PC-9 (cell line): ENCODE results near the gene CMTR1. TPM values are rescaled to one million over a fixed set of nuclear protein-coding genes. Genes with fewer than 3 reads are reported as not detected.

ENCODE experiments used
- BruUV-seq: library from RNA; stranded (reverse); fragments of 400-500 nt; replicated peaks from 2 replicates; lab custom pipeline; 2021; lab: Mats Ljungman, UMichigan
- CTCF ChIA-PET: fragments of 300-600 bp; sonication (Branson Sonifier 250); formaldehyde crosslinking; loops from one replicate; lab custom pipeline; 2022; ENCODE audit warnings: antibody characterized with exemption; lab: Charles Lee
- POLR2A ChIA-PET: fragments of 300-600 bp; sonication (Branson Sonifier 250); formaldehyde crosslinking; loops from one replicate; lab custom pipeline; 2022; ENCODE audit warnings: antibody characterized with exemption; ENCODE audit not compliant: unreplicated experiment; lab: Charles Lee
- DNase-seq, 2 experiments: peaks; one replicate each; pipeline versions ENCODE4 v3.0.0 to v3.0.0-alpha.2; 2015 to 2022; ENCODE audit warnings: mixed read lengths in 1 of 2
- H2AFZ ChIP-seq: fragments of 200-600 bp; sonication (generic); 2 replicates; pipeline ENCODE4 v1.8.1; 2017; ENCODE audit warnings: antibody characterized with exemption
- H3F3A ChIP-seq: fragments of 200-600 bp; sonication (generic); 2 replicates; pipeline ENCODE4 v1.8.1; 2017; ENCODE audit warnings: antibody characterized with exemption, mild to moderate bottlenecking, low read depth; ENCODE audit not compliant: insufficient read depth
- H3K27ac ChIP-seq: fragments of 200-600 bp; sonication (generic); 2 replicates; pipeline ENCODE4 v1.6.1; 2016; ENCODE audit warnings: mixed run types
- H3K27me3 ChIP-seq: fragments of 200-600 bp; sonication (generic); 2 replicates; pipeline ENCODE4 v1.6.1; 2016; ENCODE audit warnings: low read depth, mixed run types; ENCODE audit not compliant: insufficient read depth
- H3K36me3 ChIP-seq: fragments of 200-600 bp; sonication (generic); 2 replicates; pipeline ENCODE4 v1.6.1; 2016; ENCODE audit warnings: low read depth, mixed run types
- H3K4me1 ChIP-seq: fragments of 200-600 bp; sonication (generic); replicated peaks from 2 replicates; pipeline ENCODE4 v1.6.1; 2016; ENCODE audit warnings: mixed run types; ENCODE audit not compliant: insufficient read depth
- H3K4me2 ChIP-seq: fragments of 200-600 bp; sonication (generic); 2 replicates; pipeline ENCODE4 v1.6.1; 2017; ENCODE audit warnings: mixed run types
- H3K4me3 ChIP-seq: fragments of 200-600 bp; sonication (generic); 2 replicates; pipeline ENCODE4 v1.6.1; 2016; ENCODE audit warnings: mixed run types
- H3K79me2 ChIP-seq: fragments of 200-600 bp; sonication (generic); 2 replicates; pipeline ENCODE4 v1.6.1; 2017; ENCODE audit warnings: low read depth, mixed run types
- H3K9me2 ChIP-seq: fragments of 200-600 bp; sonication (generic); 2 replicates; pipeline ENCODE4 v1.8.1; 2017; ENCODE audit warnings: mild to moderate bottlenecking; ENCODE audit not compliant: insufficient read depth
- H3K9me3 ChIP-seq: fragments of 200-600 bp; sonication (generic); 2 replicates; pipeline ENCODE4 v1.8.1; 2016; ENCODE audit warnings: low read depth; ENCODE audit not compliant: insufficient read depth
- H4K20me1 ChIP-seq: fragments of 200-600 bp; sonication (generic); 2 replicates; pipeline ENCODE4 v1.8.1; 2017; ENCODE audit not compliant: insufficient read depth
- CTCF ChIP-seq: fragments of 200-600 bp; sonication (generic); conservative IDR thresholded peaks from 2 replicates; pipeline ENCODE4 v1.6.1; 2017; ENCODE audit warnings: mixed run types, antibody characterized with exemption, mild to moderate bottlenecking, moderate library complexity
- EZH2 ChIP-seq: fragments of 200-600 bp; sonication (generic); IDR thresholded peaks from 2 replicates; pipeline ENCODE4 v1.8.0; 2017; ENCODE audit warnings: antibody characterized with exemption, low read depth
- intact Hi-C: fragments of 100-400 bp; cut with micrococcal nuclease; formaldehyde crosslinking; loops from one replicate; pipeline ENCODE4 v1.10.0; 2022; ENCODE audit not compliant: unreplicated experiment
- total RNA-seq: library from RNA; stranded (reverse); gene quantifications from 2 replicates; pipeline ENCODE4 v1.2.3, GENCODE V29; 2021

Gene CMTR1
- total RNA-seq, 1 experiment from 2014 or later = 28.3 TPM

- ChIA-PET POLR2A (no interaction called here), CTCF (no interaction called here)
- Histone ChIP-seq H3K79me2 (no peaks in the 10 kb centered on the region), H3K4me3 (no peak overlapping the region), H3K4me2 (no peak overlapping the region), H3K9me2 (no peaks in the 10 kb centered on the region), H3K9me3 (no peaks in the 10 kb centered on the region), H2AFZ (no peak overlapping the region), H3K27me3 (peaks cover 2% of the 10 kb centered on the region; the same call in 1 of the 2 replicates), H3K27ac (no peak overlapping the region), H3K4me1 (no peaks in the 10 kb centered on the region), H3K36me3 (no peaks in the 10 kb centered on the region), H3F3A (no peaks in the 10 kb centered on the region), H4K20me1 (no peaks in the 10 kb centered on the region)
- TF ChIP-seq EZH2 = no peak
- no peak for TF ChIP-seq CTCF
- no TSS peak for BruUV-seq
- intact Hi-C loops = no loop called here
- no peak for DNase-seq
These were observed 74.8 kb downstream of the CMTR1 start for GRCh38 chr6:37507690-37508421.

GRCh38 chr6:37511201-37511600, 78.2 kb downstream of the CMTR1 start:
- no peaks in the 10 kb centered on the region for H3K36me3 ChIP-seq
- TF ChIP-seq CTCF (no peak), EZH2 (no peak)

GRCh38 chr6:37511910-37512399, 78.9 kb downstream of the CMTR1 start:
- Histone ChIP-seq H3K4me3 (no peak overlapping the region), H3K9me2 (no peaks in the 10 kb centered on the region), H3K4me1 (peaks cover 17% of the 10 kb centered on the region), H3K9me3 (no peaks in the 10 kb centered on the region), H3K27ac (no peak overlapping the region), H3K4me2 (no peak overlapping the region), H3K27me3 (0 out of 2 replicates have a peak, but pooled peaks cover 6% of the 10 kb centered on the region), H3F3A (peaks cover 11% of the 10 kb centered on the region; the same call in 1 of the 2 replicates), H4K20me1 (no peaks in the 10 kb centered on the region), H3K79me2 (no peaks in the 10 kb centered on the region), H3K36me3 (no peaks in the 10 kb centered on the region), H2AFZ (no peak overlapping the region)
- ChIA-PET CTCF (no interaction called here), POLR2A (no interaction called here)
- intact Hi-C loops = no loop called here
- no peak for TF ChIP-seq CTCF
- no peak for TF ChIP-seq EZH2
- no TSS peak for BruUV-seq
- no peak for DNase-seq

More at GRCh38 chr6:37511201-37511600, 78.2 kb downstream of the CMTR1 start:
- Histone ChIP-seq H3K4me2 (no peak overlapping the region), H3K4me1 (peaks cover 11% of the 10 kb centered on the region), H3K4me3 (no peak overlapping the region), H4K20me1 (no peaks in the 10 kb centered on the region), H2AFZ (no peak overlapping the region), H3F3A (peaks cover 9% of the 10 kb centered on the region; the same call in 1 of the 2 replicates), H3K27ac (no peak overlapping the region), H3K27me3 (0 out of 2 replicates have a peak, but pooled peaks cover 6% of the 10 kb centered on the region), H3K79me2 (no peaks in the 10 kb centered on the region), H3K9me2 (no peaks in the 10 kb centered on the region), H3K9me3 (no peaks in the 10 kb centered on the region)
- ChIA-PET CTCF (no interaction called here), POLR2A (no interaction called here)
- intact Hi-C loops = no loop called here
- BruUV-seq = no TSS peak
- no peak for DNase-seq
